HG03196 (cell line): ENCODE data around the gene ANXA7.
A peak's percentile ranks its signal among the peaks of the same experiment; 100 is the strongest.
"Not testable (repeated sequence)": the region's sequence is repeated elsewhere in the genome, so short reads cannot be mapped to it uniquely, and the experiment has no call there.

Experiments
- ATAC-seq: cut with Tn5 transposase; IDR thresholded peaks from one replicate; pipeline ENCODE4 v1.9.1; 2021; ENCODE audit not compliant: unreplicated experiment

ANXA7 gene

GRCh38 chr10:73408061-73408460, 5.8 kb downstream of the ANXA7 start:
- ATAC-seq: no peak

GRCh38 chr10:73407495-73407894, 6.4 kb downstream of the ANXA7 start:
- ATAC-seq: no peak

- ATAC-seq: no peak
Measured at GRCh38 chr10:73406846-73407245, 7.0 kb downstream of the ANXA7 start.

GRCh38 chr10:73405556-73405955, 8.3 kb downstream of the ANXA7 start:
- ATAC-seq: no peak

- ATAC-seq: no peak
Measured at GRCh38 chr10:73404690-73405089, 9.2 kb downstream of the ANXA7 start.

GRCh38 chr10:73401636-73402035, 12.2 kb downstream of the ANXA7 start:
- no peak for ATAC-seq

GRCh38 chr10:73399063-73399462, 14.8 kb downstream of the ANXA7 start:
- no peak for ATAC-seq

- ATAC-seq: no peak
Measured at GRCh38 chr10:73398024-73398423, 15.8 kb downstream of the ANXA7 start.

- ATAC-seq: not testable (repeated sequence)
Measured at GRCh38 chr10:73394325-73394724, 19.5 kb downstream of the ANXA7 start.

- no peak for ATAC-seq
Measured at GRCh38 chr10:73388228-73388627, 25.6 kb downstream of the ANXA7 start.

- ATAC-seq: no peak
Measured at GRCh38 chr10:73386583-73386982, 27.3 kb downstream of the ANXA7 start.

- no peak for ATAC-seq
Measured at GRCh38 chr10:73379064-73379748, 34.7 kb downstream of the ANXA7 start.

- ATAC-seq: no peak
Measured at GRCh38 chr10:73376679-73377078, 37.2 kb downstream of the ANXA7 start.

- ATAC-seq: no peak
Measured at GRCh38 chr10:73368238-73368637, 45.6 kb downstream of the ANXA7 start.

GRCh38 chr10:73366381-73367298, 47.2 kb downstream of the ANXA7 start:
- no peak for ATAC-seq

GRCh38 chr10:73364964-73365363, 48.9 kb downstream of the ANXA7 start:
- no peak for ATAC-seq

- ATAC-seq: no peak
Measured at GRCh38 chr10:73359492-73359891, 54.4 kb downstream of the ANXA7 start.

GRCh38 chr10:73358331-73359279, 55.3 kb downstream of the ANXA7 start, which contains the start of gene CFAP70:
Gene CFAP70, minus strand, starts transcription at chr10:73358864. Its CDS starts 4,068 bp downstream, at chr10:73354796.
- peak; percentile 90 for ATAC-seq

GRCh38 chr10:73357821-73358220, 56.0 kb downstream of the ANXA7 start:
- ATAC-seq: no peak

- no peak for ATAC-seq
Measured at GRCh38 chr10:73357166-73357565, 56.7 kb downstream of the ANXA7 start.

GRCh38 chr10:73344269-73344668, 69.6 kb downstream of the ANXA7 start:
- no peak for ATAC-seq
